Dedifferentiated amniotic fluid mesenchymal stem cell (primary cell): ENCODE results near the gene ADAM33.
A peak's percentile ranks its signal among the peaks of the same experiment; 100 is the strongest.

Source experiments
- DNase-seq: peaks from one replicate; pipeline ENCODE4 v3.0.0-alpha.2; 2016; ENCODE audit errors: extremely low spot score

ADAM33 gene

DNA sequence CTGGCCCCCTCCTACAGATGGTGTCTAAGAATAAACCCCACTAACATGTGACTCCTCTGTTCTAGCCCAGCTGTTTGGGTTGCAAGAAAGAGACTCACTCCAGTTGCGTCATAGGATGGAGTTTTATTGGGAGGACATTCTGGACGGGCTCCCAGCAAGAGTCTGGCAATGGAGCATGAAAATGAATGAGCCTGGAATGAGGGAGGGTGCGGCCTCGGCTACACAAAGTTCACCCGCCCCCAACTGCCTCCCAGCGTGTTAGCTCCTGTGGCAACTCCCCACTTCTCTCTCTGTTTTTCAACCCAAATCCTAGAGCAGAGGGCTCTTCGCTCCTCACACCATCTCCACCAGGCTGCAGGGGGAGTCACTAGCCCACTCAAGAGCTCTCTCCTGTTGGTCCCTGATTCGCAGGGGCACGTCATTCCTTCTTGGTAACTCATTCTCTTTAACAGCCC, 5.1 kb upstream of the ADAM33 start:
- peak; percentile 97 for DNase-seq

DNA sequence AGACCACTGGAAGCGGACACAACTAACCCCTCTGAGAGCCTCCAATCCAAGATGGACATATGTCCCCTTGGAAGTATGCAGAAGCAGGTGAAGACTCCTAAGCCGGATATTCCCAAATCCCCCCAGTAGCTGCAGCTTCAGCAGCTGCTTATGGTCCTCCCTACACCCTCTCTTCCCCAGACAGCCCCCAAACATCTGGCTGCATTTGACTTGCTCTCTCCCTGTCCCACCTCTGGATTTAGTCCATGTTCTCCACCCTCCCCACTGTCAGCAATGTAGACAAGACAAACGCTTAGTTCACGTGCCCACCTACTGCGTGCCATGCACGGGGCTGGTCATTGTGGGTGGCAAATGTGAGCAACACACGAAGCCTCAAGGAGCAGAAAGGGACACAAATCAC, 4.6 kb upstream of the ADAM33 start:
- DNase-seq = no peak

DNA sequence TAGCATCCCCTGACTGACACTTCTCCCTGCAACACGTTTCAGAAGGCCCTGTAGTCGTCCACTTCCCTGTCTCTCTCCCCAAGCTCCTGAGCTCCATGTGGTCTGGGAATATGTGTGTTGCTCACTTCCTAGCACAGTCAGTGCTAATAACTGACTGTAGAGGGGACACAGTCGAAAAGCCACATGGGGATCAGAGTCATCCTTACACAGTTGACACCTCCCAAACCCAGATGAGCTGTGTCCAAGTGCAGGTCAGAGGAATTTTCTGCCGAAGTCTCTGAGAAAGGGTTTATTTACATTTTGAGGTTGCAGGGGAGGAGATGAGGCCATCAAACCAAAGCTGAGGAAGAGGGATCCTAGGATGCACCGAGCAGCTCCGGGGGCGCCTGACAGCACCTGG, 3.5 kb upstream of the ADAM33 start:
- DNase-seq = no peak

DNA sequence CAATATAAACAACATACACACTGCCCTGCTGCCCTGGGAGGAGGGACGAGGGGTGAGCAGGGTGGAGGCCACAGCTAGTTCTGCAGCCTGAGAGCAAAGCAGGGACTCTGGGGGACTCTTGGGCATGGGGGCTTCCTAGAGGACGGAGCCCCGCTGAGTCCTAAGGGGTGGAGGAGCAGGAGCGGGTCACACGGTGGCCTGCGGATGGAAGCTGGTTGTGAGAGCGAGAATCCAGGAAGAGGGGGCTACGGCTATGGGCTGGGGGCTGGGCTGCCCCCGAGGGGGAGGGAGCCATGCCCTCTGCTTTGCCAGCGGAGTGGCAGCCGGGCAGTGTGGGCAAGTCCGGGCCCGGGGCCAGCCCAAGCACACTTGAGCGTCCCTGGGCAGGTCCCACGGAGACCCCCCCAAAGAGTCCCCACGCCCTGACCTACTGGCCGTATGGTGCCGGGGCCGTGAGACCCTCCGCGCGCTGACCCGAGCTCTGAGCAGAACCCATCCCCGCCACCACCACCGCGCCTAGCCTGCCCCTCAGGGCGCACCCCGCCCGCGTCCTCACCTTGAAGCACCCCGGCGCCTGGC, 369 bp downstream of the ADAM33 start:
- DNase-seq = no peak

DNA sequence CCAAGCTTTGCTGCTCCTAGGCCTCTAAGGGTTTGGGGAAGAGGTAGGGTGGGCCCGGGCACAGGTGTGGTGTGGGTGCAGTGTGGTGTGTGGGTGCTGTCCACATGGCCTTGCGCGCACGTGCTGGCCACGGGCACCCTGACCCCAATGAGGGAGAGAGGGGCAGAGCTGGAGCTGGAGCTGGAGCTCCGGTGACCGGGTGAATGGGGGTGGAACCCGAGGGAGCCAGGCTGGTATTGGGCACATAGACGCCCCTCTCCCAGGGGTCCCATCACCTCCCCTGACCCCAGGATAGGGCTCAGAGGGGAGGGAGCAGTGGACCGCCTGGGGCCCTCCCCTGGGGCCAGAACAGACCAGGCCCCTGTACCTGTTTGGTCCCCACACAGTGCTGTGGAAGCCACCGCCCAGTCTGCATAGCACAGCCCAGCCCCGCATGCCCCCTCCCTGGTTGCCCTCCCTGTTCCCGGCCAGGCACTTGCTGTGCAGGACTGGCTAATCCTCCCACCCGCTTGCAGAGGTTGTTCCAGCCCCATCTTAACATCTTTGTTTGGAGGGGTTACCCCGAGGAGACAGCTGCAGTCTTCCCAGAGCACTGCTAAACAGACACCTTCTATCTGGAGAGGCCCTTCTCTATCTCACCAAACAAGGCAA, 984 bp downstream of the ADAM33 start:
- no peak for DNase-seq

DNA sequence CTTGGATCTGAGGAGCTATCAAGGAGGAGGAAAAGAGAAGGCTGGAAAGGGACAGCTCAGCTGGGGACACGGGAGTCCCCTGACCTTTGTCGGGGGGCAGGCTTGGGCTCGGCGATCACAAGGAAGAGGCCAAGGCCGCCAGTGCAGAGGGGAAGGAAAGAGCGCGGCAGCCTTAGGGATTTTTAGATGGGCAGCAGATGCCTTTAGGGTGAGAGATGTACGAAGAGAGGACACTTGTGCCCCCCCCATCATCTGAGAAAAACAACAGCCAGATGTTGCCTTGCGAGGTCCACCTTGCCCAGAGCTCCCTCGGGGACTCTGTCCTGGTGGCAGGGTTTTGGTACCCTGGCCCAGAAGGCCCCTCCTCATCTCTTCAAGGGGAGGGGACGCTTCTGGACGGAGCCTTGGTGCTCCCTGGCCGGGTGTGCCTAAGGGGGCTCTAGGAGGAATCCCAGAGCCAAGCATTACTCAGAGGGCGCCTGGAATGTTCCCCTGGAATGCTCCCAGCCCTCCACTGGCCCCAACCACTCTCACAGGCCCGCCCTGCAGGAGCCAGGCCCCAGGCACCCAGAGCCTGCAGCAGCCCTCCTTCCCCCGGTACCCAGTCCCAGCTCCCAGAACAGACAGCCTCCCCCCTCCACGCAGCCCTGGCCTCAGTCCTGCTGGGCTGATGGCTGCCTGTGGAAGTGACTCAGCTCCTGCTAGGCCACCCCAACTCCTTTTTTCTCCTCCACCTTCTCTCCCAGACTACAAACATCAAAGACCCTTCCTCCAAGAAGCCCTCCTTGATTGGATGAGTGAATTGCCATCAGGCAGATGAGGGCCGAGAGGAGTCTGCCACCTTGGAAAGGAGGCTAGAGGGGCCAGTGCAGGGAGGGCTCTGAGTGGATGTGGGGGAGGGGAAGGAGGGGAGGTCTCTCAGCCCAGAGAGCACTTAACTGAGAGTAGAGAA, 1.8 kb downstream of the ADAM33 start:
- peak; percentile 78 for DNase-seq

DNA sequence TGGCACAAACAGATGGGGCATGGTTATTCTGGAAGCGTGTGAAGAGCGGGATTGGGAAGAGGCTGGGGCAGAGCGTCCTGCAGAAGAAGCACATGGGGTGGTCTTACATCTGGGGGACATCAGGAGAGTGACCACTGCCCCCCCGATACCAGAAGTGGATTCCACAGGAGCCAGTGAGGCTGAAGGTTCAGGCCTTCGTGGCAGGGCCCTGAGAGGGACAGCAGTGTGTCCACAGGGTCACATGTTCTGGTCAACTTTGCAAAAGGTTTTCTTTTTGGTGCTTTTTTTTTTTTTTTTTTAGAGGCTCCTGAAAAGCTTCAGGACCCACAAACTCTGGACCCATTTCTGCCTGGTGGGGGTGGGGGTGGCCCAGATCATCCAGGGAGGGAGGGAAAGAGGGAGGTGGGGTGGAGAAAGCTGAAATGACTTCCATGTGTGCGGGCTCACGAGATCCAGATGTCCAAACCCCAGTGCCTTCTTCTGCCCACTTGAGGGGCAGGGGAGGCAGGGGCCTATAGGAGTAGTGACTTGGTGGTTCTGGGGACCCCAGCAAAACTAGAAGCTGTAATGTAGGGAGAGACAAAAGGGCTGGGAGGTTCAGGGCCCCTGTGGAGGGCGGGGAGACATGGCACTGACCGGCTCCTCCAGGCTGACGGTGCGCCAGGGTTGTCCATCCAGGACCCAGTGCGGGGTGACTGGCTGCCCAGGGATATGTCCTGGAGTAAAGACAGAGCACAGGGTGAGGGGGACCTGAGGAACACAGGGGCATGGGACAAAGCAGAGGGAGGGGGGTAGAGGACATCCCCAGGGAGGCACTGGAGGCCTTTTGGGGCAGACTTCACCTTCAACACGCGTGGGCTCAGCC, 2.7 kb downstream of the ADAM33 start:
- no peak for DNase-seq

DNA sequence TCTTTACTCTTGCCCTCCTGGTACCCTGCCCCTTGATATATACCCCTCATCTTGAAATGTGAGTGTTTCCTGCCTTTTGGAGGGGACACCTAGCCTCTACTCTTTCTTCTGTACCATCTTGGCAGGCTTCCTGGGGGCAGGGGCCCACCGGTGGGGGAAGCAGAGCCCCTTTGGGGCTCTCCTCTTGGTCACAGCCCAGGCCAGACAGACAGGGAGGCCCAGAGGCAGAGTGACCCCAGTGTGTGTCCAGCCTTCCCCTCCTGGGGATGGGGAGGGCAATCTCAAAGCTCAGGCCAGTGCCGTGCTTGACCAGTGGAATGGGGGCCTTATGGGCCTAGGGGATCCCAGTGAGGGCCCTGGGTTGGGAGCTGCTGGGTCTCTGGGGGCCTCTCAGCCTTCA, 3.6 kb downstream of the ADAM33 start:
- no peak for DNase-seq

DNA sequence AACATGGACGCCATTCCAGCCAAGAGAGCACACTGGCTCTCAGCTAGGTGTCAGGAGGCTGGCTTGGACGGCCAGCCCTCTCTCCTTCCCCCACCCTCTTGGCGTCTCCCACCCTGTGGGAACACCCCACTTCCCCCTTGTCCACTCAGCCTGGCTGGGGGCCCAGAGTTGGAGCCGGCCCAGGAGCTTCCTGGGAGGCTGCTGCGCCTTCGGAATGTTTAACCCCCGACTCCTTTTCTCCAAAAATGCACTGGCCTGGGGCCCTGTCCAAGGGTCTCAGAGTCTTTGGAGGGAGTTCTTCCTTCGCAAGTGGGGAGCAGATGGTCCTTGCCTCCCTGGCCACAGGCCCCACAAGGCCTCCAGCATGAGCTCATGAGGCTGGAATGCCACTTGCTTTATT, 4.1 kb downstream of the ADAM33 start:
- no peak for DNase-seq

DNA sequence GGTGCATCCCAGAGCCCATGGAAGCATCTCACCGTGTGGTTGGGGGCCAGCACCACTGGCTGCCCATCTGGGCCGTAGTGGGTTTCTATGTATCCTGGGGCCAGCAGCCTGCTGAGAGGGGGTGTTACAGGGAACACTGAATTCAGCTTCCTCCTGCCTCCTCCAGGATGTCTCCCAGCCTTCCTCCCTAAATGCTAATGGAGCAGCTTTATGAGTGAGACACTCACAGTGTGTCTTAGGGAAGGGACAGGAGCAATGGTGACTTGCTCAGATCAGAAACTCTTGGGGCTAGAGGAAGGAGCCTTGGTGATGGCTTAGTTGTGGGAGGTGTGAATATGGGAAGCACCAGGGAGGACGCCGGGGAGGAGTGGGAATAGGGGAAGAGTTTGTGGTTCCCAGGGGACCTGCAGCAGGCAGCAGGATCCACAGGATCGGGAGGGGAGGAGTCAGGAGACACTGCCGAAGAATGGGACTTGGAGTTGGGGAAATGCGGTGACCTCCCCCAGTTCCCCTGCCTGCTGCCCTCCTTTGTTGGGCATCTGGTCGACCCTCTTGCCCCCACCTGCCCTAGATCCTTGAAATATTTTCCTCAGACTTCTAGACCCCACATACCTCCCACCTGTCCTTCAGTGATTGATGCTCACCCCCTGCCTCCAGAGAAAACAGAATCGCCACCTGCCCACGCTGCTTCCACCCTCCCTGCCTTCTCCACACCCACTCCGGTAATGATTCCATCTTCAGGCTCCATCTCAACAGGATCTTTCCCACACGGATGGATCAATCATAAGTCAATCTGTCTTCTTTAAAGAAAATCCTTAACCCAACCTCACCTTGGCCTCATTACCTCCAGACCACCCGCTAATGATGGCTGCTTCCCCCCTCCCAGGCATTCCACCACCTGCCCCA, 6.6 kb downstream of the ADAM33 start:
- DNase-seq = no peak

DNA sequence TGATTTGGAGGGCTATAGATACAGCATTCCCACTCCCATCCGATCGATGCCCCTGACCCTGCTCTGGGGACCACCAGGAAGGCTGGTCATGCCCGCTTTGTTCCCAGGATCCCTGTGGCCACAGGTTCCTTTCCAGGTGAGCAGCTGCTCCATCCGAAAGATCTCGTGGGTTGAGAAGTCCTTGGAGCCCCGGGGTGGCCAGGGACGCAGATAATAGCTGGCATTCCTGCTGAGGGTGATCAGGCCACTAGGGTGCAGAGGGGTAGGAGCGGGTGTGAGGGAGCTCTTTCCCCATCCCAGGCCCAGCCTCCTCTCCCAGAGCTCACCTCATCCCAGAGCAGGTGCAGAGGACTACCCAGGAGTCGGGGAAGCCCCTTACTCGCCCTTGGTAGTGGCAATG, 7.4 kb downstream of the ADAM33 start:
- no peak for DNase-seq

DNA sequence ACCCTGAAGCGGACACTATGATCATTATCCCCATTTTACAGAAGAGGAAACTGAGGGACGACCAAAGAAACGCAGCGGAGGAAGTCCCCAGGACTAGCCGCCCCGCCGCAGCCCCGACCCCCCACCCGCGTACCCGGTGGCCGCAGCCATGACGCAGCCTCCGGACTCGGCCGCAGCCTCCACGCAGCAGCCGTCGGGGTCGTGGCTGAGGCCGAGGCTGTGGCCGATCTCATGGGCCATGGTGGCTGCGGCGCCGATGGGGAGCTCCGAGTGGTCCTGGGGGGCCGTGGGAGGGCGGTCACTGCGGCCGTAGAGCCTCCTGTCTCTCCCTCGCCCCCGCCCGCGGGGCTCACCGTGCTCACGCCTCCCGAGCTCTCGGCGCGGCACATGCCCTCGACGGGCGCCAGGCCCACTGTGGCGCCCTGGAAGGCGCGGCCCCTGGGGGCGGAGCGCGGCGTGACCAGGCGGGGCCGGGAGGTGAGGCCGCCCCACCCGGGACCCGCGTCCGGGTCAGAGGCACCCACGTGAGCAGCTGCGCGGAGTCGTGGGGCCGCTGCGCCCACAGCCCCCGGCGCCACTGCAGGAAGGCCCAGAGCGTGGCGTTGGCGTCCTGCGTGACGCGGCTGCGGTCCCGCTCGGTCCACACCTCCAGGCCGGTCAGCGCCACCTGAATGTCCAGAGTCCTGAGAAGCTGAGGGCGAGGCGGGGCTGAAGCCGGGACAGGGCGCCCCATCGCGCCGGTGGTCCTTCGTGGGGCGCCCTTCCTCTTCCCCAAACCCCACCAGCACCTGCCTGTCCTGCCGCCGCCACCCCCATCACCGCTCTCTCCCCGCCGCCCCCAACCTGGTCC, 8.4 kb downstream of the ADAM33 start:
- DNase-seq = no peak

DNA sequence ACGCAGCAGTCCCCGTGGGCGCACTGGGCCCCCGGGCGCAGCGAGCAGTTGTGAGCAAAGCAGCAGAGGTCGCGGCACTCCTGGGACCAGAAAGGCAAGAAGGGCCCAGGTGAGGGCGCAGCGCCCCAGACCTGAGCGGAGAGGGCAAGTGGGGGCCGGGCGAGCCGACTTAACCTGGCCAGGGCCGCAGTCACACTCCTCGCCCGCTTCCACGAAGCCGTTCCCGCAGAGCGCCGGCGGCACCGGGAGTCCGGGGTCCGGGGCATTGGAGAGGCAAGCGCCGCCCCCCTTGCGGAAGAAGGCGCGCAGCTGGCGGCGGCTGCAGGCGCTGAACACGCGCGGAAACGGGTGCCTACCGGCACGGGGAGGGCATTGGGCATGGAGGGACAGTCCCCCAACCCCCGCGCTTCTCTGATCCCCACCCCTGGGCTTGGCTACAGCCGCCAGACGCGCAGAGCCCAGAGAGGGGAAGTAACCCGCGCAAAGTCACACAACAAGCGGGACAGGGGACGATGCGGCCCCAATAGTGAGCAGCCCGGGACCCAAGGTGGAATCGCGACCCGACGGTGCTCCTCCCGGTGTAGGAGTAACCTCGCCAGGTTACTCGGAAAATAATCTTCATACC, 9.2 kb downstream of the ADAM33 start:
- DNase-seq = no peak

DNA sequence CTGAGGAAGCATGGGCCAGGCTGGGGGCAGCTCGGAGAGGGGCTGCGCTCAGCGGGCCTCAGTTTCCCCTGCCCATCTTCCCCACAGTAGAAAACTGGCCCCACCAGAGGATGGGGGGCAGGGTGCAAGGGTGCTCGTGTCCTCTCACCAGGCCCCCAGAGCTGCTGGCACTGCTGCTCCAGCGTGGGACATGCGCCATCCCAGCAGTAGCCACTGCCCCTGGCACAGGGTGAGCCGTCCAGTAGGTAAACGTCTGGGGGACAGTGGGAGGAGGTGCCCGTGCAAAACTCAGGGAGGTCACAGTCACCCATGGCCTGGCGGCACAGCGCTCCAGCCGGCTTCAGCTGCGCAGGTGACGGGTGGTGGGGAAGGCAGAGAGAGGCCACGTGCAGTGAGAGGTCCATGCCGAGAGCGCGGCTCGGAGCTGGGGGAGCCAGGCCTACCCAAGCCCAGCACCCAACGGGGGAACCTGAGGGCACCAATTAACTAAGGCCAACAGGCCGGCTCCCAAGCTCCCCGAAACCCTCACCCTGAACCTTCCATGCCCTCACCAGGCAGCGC, 9.7 kb downstream of the ADAM33 start:
- DNase-seq = no peak

DNA sequence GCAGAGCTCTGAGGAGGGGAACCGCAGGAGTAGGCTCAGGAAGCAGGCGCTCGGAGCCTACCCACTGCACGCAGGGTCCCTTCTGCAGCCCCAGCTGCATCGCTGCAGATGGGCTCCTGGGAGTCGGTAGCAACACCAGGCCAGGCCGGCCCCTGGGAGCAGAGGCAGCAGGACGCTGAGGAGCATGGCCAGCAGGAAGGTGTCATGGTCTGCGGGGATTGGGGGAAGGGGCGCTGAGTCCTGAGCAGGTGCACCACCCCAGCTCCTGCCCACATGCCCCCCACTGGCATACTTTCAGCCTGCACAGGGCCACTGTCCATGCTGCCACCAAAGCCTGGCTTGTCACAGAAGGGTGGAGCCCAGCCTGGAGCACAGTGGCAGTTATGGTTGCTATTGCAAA, 10.9 kb downstream of the ADAM33 start:
- DNase-seq = no peak

DNA sequence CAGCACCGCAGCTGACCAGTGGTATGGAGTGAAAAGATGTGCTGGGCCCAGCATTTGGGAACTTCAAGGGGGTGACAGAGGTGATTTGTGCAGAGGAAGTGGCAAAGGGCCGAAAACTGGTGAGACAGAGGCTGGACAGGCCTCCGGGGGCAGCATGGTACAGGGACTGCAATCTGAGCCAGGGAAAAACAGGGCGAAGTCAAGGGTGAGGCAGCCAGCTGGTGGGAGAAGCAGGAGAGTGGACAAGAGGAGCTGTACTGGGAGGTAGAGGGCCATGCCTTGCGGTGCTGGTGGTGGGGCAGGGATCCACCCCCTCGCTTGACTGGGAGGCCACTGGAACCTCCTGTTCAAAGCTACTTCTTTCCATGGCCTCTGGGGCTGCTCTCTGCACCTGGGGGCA, 11.3 kb downstream of the ADAM33 start:
- no peak for DNase-seq

DNA sequence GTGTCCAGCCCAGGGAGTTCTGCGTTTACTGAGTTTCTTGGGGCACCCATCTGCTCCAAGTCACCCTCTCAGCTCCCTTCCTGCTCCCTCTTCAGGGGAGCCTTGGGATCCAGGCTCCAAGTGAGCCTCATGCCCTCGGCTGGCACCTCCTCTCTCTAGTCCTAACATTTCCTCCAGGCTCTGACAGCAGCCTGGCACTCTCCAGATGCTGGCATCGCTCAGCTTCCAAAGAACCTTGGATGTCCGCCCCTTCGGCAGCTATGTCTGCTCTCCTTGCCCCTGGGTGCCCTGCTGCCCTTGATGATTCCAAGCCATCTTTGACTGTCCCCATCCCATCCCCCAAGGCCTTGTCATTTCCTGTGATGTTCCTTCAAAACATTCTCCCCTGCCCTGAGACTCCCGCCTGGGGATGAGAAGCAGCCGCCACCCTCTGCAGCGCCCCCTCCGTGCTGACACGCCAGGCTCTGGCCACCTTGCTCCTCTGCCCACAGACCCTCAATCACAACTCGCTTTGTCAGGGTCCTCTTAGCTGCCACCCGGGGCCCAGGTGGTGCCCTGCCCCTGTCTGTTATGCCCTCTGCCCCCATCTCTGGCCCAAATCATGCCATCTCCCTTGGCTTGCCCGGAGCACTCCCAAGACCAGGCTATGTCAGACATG, 12.0 kb downstream of the ADAM33 start:
- DNase-seq = no peak

DNA sequence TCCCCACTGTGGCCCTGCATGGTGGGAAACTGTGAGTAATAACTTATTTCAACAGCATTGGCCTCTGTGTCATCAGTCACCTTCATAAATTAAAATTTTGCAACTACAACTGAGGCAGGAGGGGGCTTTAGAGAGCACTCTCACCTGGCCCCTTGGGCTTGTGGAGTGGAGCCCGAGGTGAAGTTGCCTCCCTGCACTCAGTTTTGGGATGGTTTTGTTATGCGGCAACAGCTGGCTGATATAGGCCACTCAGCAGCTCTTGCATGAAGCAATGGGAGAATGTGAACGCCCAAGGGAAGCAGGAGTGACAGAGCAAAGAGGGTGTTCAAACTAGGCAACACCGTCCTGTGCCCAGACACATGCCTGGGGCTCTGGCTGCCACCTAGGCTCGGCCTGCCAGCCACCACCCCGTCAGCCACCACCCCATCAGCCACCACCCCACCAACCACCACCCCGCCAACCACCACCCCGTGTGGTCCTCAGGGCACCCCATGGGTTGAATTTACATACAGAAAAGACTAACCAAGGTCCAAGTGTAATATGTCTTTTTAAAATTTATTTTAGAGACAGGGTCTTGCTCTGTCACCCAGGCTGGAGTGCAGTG, 14.3 kb downstream of the ADAM33 start:
- no peak for DNase-seq
